Measurements from ENCODE around the gene C1orf174.

The C1orf174 gene

DNA sequence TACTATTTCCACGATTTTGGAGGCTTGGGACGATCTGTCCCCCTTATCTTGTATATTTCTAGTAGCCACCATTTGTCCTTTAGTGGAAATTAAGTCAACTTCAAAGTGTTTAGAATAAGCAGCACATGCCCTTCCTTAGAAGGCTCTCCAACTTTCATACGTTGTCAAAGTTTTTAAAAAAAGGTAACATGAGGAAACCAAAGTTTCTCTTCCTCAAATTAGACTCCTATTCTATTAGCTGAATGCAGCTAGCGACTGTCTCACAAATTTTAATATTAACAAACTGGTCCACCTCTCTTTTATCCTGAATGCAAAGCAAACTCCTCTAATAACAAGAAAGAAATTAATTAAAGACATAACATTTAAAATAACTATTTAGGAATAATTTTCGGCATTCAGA is 6.9 kb downstream of the C1orf174 start:
- no peak for DNase-seq

DNA sequence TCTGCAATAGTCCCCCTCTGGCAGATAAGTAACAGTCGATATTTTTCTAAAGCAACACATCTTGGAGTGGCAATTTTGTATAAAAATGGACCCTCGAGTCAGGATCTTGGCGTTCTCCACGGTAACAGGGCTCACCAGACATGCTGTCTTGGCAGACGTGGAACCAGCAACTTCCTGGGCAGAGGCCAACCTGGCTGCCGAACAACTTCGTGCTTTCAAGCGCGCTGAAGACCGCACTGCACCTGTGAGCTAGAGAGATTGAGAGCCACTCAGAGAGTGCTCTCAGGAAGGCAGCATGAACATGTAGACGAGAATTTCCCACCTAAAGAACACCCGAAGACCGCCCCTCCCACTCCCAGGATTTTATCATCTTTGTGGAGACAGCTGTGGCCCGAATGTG is 7.3 kb downstream of the C1orf174 start:
- no peak for DNase-seq

DNA sequence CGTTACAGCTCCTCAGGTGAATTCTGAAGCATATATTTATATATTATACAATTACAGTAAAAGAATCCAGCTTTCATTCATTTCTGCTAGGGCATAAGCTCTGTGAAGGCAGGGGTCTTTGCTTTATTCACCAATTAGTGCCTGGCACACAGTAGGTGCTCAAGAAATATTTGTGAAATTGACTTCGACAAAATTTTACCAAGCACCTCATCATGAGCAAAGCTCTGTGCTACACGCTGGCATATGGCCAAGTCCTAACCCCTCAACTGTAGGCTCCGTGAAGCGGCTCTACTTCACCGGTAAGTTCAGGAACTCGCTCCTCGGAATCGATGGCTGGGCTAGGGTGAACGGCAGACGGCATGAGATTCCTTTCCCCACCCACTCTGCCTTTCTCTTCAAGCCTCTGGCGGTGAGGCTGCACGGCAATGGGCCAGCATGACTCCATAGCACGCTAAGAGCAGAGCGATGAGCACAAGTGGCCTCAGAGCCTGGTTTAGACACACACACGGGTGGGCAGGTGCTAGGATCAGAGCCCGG is 8.7 kb downstream of the C1orf174 start:
- DNase-seq: no peak

DNA sequence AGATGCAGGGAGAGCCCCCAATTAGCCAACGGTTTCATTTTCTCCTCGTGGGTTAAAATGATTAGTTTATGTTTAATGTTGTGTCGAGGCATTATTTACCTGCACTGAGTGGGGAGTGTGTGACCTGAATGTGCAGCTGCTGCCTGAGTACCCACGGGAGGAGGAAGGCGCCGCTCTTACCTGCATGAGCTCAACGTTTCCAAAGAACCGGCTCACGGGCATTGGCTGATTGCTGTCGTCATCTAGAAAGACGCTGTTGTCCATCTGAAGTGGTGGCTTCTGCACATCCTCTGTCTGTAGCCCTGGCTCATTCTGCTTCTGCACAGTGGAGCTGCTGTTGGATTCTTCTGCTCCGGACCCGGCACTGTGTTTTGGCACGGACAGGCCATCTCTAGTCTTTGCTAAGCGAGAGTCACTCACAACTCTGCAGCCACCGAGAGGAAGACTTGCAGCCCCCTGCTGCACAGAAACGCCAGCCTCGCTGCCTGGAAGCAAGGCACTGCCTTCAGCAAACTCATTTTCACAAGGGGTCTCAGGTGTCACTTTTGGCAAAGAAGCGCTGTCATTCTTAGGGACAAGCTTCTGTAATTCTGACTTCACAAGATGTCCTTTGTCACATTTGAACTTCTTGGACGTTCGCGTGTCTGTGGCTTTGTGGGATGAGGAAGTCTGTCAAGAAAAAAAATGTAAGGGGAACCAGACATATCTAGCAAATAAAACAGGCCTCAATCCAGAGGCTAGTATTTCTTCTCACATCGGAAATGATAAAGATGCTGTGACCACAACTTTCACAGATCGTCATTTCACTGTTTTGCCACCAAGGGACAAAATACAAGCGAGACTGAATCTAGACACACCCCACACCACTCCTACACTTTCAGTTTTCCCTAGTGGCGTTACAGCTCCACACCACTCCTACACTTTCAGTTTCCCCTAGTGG is 9.4 kb downstream of the C1orf174 start:
- no peak for DNase-seq

DNA sequence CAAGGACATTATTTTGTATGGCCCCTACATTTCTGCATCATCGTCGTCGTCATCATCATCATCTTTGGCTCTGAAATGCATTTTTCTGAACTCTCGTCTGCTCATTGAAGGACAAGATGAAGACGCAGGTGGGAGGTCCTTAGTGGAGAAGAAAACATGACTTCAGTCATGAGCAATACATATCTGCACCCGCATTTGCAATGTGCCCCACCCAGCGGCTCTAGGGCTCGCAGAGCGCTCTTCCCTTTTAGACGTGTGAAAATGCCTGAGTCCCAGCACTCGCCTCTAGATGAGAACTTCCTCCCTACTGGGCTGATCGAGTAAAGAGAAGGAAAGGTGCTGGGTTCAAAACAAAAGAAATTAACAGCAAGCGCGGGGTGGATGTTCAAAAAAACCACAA is 10.1 kb downstream of the C1orf174 start:
- DNase-seq: no peak

DNA sequence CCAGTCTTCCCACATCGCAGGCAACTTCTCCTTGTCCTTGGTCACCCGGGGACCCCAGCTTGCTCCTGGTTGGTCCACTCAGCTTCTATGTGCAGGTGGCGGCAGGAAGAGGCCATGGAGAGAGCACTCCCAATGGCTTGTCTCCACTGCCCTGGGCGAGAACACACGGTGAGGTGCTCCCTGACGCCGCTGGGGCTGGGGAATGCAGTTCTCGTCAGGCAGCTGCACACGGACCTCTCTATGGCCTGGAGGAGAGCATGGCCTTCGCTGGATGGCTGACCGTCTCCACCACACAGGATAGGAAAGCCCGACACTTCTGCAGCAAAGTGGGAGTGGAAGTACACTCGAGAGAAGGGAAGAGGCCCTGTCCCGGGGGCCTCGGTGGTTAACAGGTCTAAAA is 11.8 kb downstream of the C1orf174 start:
- no peak for DNase-seq

DNA sequence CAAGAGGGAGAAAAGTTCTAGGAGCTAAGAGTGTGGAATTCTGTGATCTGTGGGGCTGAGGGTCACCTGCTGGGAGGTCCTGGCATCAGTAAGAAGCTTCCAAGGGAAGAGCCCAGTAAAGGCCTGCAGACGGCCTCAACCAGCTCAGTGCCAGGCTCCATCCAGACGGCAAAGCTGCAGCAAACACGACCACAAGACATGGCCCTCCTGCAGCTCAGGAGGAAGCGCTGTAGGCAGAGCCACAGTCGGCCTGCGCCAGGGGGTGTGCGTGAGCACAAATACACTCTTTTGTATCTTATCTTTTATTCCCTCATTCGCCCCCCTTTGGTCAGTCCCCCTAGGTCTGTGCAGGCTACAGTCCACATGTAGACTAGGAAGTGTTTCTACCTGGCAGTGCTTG is 13.4 kb downstream of the C1orf174 start:
- DNase-seq: no peak

DNA sequence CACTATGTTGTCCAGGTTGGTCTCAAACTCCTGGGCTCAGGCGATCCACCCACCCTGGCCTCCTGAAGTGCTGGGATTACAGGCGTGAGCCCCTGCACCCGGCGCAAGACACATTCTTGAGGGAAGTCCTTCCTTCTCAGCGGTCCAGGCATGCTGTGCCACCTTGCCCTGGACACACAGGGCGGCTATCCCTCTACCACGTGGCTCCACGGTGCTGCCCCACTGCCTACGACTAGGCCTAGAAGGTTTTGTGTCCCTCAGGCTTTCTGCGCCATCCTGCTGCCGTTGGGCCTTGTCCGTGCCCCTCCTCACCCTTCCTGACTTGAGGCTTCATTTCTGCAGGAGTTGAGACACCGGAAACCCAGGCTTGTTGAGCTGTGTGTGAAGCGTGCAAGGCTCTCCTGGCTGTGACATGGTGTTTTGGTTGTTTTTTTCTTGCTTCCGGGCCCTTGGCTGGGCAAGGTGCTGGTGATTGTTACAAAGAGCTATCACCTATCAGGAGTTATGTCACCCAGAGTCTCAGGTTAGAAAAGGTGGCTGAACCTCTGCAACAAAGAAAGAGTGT is 13.9 kb downstream of the C1orf174 start:
- no peak for DNase-seq

DNA sequence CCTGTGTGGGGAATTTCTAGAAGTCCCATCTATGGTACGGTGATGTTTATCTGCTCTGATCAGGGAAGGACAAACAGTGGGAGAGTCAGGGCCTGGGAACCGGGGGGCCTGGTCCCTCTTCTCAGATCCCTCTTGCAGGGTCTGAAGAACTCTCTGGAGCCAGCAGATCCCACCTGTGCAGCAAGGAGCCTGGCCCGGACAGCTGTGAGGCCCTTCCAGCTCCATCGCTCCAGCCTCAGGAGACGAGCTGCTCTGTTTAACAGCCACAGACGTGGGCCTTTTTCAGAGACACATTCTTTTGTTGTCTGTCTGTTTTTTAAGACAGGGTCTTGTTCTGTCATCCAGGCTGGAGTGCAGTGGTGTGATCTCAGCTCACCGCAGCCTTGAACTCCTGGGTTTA is 14.5 kb downstream of the C1orf174 start:
- no peak for DNase-seq

DNA sequence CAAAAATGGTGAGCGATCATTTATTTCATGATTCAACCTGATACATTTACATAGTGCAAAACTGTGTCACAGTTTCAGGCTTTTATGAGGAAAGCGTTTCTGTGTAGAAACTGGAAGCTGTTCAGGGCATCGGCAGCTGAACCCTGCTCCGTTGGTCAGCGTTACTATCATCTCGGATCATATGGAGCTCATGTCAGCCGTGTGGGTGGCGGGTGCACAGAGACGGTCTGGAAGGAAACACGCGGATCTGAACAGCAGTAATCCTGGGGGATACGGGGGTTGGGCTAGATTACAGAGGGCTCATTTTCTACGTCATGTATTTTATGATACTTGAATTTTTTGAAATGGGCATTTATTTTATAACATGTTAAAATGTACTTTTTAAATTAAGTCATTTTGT is 15.1 kb downstream of the C1orf174 start:
- no peak for DNase-seq

DNA sequence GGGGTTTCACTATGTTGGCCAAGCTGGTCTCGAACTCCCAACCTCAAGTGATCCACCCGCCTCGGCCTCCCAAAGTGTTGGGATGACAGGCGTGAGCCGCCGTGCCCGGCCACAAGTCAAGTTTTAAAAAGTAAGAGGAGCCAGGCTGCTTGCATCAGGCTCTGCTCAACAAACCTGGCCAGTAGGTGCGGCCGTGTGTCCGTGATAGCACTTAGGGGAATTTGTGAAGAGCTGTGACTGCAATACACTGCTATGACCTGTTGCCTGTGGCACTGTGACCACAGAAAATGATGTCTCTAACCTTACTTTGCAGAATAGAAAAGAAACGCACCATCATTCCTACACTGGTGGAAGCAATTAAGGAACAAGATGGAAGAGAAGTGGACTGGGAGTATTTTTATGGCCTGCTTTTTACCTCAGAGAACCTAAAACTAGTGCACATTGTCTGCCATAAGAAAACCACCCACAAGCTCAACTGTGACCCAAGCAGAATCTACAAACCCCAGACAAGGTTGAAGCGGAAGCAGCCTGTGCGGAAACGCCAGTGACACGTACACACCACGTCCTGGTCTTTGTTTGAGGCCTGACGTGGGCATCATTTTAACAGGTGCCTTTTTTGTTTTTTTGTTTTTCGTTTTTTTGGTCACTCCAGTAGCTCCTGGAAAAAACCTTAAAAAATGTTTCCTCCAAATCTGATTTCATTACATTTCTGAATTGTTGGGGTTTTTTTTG is 16.7 kb downstream of the C1orf174 start:
- DNase-seq: no peak

DNA sequence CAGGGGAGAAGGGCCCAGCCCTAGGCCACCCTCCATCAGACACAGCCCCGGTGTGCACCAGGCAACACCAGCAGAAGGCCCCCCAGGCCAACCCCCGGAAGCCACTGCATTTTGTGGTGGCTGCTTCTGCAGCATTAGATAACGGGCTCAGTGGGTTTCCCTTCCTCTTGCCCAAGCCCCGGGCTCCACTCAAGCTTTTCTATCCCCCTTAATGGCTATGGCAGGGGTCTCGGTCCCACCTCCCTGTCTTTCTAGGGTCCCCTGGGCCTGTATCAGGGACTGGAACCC is 18.9 kb downstream of the C1orf174 start:
- no peak for DNase-seq

DNA sequence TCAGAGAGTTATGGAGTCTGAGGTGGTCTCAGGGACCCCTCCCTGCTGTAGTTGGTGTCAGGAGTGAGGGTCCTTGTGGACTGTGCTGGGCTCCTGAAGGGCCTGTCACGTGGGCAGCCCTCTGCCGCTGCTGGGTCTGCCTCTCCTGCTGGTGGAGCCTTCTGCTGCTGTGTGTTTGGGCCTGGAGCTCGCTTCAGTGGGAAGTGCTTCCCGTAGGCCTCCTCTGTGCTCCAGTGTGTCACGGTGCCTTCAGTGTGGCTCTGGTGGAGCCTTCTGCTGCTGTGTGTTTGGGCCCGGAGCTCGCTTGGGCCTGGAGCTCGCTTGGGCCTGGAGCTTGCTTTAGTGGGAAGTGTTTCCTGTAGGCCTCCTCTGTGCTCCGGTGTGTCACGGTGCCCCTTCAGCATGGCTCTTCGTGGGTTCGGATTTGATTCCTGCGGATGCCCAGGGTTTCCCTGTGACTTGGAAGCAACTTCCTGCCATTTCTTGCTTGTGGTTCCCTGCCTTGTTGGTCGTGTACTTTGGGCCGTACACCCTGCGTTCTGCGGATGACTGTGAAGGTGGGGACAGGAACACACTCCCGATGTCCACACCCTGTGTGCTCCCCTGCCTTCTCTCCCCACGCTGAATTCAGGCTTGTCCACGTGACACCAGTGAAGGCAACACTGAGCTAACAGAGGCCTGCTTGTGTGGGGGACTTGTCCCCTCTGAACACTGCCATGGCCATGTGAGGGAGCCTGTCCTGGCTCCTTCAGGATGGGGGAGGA is 19.5 kb downstream of the C1orf174 start:
- DNase-seq: no peak

DNA sequence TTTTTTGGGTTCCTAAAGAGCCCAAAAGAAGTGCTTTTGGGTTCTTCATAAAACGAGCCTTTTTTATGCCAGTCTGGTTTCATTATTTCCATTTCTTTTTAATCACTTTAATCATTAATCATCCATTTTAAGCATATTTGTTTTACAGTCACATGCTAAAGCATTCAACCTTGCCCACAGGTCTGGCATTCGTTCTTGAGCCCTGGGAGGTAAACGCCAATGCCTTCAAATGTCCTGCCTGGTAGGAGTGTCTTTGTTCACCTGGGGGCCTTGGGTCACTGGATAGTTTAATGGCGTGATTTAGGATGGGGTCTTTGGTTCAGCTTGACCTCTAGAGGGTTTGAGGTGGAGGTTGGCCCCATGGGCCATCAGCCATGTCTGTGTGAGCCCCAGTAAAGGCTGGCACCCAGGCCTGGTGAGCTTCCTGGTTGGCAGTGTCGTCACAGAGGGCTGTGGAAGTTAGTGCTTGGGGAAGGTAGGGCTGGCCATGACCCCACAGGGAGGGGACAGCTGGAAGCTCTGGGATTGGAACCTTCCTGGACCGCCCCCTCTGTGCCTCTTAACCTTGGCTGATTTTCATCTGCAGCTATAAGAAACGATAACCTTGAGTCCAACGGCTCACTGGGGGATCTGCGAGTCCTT is 20.2 kb downstream of the C1orf174 start:
- DNase-seq: no peak

DNA sequence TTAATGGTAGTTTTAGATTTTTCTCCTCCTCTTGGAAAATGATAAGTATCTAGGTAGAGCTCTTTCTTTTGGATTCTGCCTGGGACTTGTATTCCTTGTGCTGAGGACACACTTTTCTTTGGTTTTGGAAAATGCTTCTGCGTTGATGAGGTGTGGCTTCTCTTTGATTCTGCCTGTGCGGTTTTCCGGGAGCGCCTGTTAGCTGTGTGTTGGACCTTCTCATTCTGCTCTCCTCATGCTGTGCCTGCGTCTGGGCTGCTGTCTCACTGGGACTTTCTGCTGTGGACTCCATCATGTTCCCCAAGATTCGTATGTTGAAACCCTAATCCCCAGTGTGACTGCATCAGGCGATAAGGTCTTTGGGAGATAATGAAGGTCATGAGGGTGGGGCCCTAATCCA is 21.0 kb downstream of the C1orf174 start:
- DNase-seq: no peak

DNA sequence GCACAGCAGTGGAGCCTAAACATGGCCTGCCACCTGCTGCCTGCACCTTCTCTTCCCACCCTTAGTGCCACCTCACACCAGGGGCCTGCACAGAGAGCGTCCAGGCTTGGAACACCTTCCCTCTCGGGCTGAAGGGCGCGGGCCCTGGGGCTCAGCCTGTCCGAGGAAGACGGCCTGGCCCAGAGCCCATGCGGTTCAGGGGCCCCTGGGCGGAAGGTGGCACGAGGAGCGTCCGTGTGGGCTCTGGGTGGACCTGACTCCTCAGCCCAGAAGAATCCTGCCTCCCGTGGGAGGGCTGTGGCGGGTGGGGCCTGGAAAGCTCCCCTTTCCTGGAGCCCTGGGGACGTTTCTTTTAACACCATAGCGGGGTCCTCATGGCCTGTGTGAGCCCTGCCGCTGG is 23.4 kb downstream of the C1orf174 start:
- no peak for DNase-seq

DNA sequence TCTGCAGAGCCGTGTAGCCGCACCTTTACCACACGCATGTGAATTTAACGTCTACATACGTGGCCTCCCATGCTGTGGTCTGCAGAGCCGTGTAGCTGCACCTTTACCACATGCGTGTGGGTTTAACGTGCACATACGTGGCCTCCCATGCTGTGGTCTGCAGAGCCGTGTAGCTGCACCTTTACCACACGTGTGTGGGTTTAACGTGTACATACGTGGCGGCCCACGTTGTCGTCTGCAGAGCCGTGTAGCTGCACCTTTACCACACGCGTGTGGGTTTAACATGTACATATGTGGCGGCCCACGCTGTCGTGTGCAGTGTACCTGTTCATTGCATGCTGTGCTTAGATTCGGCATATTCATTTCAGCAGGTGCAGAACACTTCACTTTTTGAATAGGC is 25.3 kb downstream of the C1orf174 start:
- DNase-seq: no peak

DNA sequence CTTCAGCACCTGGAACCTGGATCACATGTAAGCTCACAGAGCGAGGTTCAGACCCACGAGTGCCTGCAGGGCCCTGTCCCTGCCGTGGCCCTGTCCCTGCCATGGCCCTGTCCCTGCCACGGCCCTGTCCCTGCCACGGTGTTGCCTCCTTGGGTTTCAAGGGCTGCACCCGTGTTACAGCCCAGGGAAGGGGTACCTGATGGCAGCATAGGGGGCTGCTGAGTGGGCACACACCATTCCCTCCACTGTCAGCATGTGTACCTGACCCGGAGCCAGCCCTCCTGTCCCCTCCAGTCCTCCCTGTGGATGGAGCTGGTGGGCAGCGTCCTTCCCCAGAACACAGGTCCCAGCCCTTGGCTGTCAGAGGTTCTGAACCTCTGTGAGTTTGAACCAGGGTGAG is 27.5 kb downstream of the C1orf174 start:
- no peak for DNase-seq

DNA sequence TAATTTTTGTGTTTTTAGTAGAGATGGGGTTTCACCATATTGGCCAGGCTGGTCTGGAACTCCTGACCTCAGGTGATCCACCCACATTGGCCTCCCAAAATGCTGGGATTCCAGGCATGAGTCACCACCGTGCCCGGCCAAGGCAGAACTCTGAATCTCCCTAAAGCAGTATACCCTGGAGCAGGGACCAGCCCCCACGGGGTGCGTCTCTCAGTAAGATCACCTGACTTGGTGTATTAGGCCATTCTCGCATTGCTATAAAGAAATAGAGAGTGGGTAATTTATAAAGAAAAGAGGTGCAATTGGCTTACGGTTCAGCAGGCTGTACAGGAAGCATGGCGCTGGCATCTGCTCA is 28.6 kb downstream of the C1orf174 start:
- no peak for DNase-seq

DNA sequence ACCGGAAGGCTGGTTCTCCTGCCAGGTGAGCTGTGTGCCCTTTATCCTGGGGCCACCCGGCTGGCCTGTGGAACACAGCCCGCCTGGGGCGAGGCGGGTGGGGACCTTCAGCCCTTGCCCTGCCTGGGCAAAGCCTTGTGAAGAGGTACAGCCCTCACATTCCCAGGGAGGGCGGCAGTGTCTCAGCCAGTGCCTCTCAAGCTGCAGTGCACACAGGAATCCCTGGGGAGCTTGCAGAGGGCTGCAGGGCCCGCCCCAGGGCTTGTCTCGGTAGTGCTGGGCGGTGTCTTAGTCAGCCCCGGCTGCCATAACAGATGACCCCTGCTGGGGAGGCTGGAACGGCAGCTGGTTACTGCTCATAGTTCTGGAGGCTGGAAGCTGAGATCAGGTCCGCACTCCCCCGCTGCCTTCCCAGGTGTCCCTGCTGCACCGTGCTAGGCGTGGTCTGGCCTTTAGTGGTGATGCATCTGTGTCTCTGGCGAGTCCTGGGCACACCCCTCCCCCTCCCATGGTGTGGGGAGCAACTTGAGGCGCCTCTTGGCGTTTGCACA is 30.2 kb downstream of the C1orf174 start:
- DNase-seq: no peak

DNA sequence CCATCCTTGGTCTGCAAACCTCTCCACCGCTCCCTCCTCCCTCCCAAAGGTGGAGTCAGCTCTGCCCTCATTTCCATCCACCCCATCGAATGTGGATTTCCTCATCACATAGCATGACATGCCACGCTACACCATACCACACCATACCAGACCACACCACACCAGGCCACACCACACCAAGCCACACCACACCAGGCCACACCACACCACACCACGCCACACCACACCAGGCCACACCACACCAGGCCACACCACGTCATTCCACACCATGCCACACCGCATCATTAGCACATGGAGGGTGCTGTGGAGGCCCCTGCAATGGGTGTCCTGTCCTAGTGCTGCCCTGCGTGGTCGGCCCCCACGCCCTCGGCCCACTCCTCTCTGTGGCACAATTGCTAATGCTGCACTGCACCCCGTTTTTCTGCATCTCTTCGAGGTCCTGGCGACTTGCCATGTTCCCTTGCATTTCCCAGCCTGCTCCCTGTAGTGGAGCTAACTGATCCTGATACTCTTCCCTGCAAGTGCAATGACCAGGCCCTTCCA is 31.5 kb downstream of the C1orf174 start:
- no peak for DNase-seq

DNA sequence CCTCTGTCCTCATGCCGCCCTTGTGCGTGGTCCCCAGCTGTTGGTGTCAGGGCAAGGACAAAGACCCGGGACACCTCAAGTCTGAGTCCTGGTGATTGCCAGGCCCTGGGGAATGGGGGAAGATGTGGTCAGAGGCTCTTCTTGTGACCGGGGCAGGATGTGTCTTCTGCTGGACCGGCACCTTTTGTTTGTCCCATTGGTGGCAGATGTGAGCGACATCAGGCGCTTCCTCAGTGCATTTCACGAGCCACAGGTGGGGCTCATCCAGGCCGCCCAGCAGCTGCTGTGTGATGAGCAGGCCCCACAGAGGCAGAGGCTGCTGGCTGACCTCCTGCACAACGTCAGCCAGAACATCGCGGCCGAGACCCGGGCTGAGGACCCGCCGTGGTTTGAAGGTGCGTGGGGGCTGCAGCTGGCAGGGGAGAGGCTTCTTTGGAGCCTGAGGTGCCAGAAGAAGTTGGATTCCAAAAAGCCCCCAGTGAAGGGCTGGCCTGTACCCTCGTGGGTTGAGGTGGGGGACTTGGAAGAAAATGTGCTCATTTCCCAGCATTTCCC is 34.4 kb downstream of the C1orf174 start:
- DNase-seq: no peak

Data from left hindlimb (tissue), 1 donor.